Stimulated activated CD4-positive, alpha-beta T cell treated with anti-CD3 and anti-CD28 coated beads, Interleukin-4, amount 100 ng/mL, for 4 hours (primary cell): ENCODE data around the gene TGFBRAP1.
A peak's percentile ranks its signal among the peaks of the same experiment; 100 is the strongest.
"Not testable (repeated sequence)": the region's sequence is repeated elsewhere in the genome, so short reads cannot be mapped to it uniquely, and the experiment has no call there.

Source experiments
- DNase-seq, 2 experiments: peaks; one replicate each; pipeline ENCODE4 v3.0.0-alpha.2; 2020

The TGFBRAP1 gene

GRCh38 chr2:105344704-105345345 is 15.3 kb upstream of the TGFBRAP1 start:
- no peak for DNase-seq

- no peak for DNase-seq
Observed at GRCh38 chr2:105339414-105339813, 9.9 kb upstream of the TGFBRAP1 start.

- DNase-seq: no peak
Observed at GRCh38 chr2:105338020-105338385, 8.5 kb upstream of the TGFBRAP1 start.

GRCh38 chr2:105337122-105338019 is 7.8 kb upstream of the TGFBRAP1 start, which contains the start of gene C2orf49:
Gene C2orf49 (plus strand): TSS chr2:105337540. CDS start chr2:105337588, 48 bp downstream.
- DNase-seq: peak; percentile 85 to 88

GRCh38 chr2:105336786-105337121 is 7.2 kb upstream of the TGFBRAP1 start:
- DNase-seq: no peak

GRCh38 chr2:105335469-105335868 is 5.9 kb upstream of the TGFBRAP1 start:
- DNase-seq: no peak

GRCh38 chr2:105334211-105334610 is 4.7 kb upstream of the TGFBRAP1 start:
- DNase-seq: no peak

- DNase-seq: no peak
Observed at GRCh38 chr2:105330681-105331375, 1.3 kb upstream of the TGFBRAP1 start.

GRCh38 chr2:105329197-105329554 is 359 bp downstream of the TGFBRAP1 start:
- no peak for DNase-seq

GRCh38 chr2:105328281-105329196 is 996 bp downstream of the TGFBRAP1 start:
- DNase-seq: peak; percentile 5

- no peak for DNase-seq
Observed at GRCh38 chr2:105327690-105328089, 1.8 kb downstream of the TGFBRAP1 start.

- DNase-seq: not testable (repeated sequence)
Observed at GRCh38 chr2:105327271-105327670, 2.3 kb downstream of the TGFBRAP1 start.

- DNase-seq: no peak
Observed at GRCh38 chr2:105325389-105325963, 4.1 kb downstream of the TGFBRAP1 start.

GRCh38 chr2:105324732-105325131 is 4.8 kb downstream of the TGFBRAP1 start:
- no peak for DNase-seq

GRCh38 chr2:105324101-105324500 is 5.4 kb downstream of the TGFBRAP1 start:
- no peak for DNase-seq

- no peak for DNase-seq
Observed at GRCh38 chr2:105323111-105323510, 6.4 kb downstream of the TGFBRAP1 start.

- no peak for DNase-seq
Observed at GRCh38 chr2:105321875-105322646, 7.5 kb downstream of the TGFBRAP1 start.

GRCh38 chr2:105320651-105321215 is 8.8 kb downstream of the TGFBRAP1 start:
- no peak for DNase-seq

- no peak for DNase-seq
Observed at GRCh38 chr2:105317937-105318336, 11.6 kb downstream of the TGFBRAP1 start.

- no peak for DNase-seq
Observed at GRCh38 chr2:105315314-105315713, 14.2 kb downstream of the TGFBRAP1 start.

GRCh38 chr2:105313877-105314276 is 15.7 kb downstream of the TGFBRAP1 start:
- no peak for DNase-seq
